ENCODE measurements around the gene STRIP1. TPM values are rescaled to one million over a fixed set of nuclear protein-coding genes. Genes with fewer than 3 reads are reported as not detected.
"Not testable (repeated sequence)": the region's sequence is repeated elsewhere in the genome, so short reads cannot be mapped to it uniquely, and the experiment has no call there.

The STRIP1 gene
- total RNA-seq, 4 donors from 2014 or later, result 17.1 to 102 (median 42.0) TPM

DNA sequence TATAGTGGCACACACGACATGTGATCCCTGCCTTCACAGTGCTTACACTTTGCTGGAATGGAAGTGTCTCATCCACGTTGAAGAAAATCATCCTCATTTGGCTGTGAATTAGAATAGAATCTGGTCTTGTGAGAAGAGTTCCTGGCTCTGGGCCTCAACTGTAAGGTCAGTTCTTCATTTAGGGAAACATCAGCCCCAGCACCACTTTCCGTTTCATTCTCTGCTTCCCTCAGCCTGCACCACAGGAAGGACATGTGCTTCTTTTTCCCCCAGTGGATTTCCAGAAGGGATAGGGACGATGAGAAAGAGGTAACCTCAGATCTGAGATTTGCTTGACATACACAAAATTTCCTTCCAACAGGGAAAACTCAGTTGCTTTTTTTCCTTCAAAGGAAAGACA lies 39.7 kb downstream of the STRIP1 start:
- DNase-seq, result no peak
- Histone ChIP-seq H3K36me3 (no peaks in the 10 kb centered on the region), H3K27ac (no peak overlapping the region), H3K4me3 (no peak overlapping the region), H3K4me1 (peaks cover 0 to 9% of the 10 kb centered on the region in 2 donors), H3K9me3 (no peaks in the 10 kb centered on the region), H3K27me3 (peaks cover 12 to 31% of the 10 kb centered on the region in 2 donors)
- no peak for TF ChIP-seq POLR2A (IDR thresholded peaks at IDR 0.05)
- no peak for TF ChIP-seq CTCF (IDR thresholded peaks at IDR 0.05)
- intact Hi-C loops (cut with DNase I; ENCODE audit: low total_unique reads), result no loop called here

GRCh38 chr1:110076789-110077500 lies 42.5 kb downstream of the STRIP1 start:
- peaks cover 0 to 8% of the 10 kb centered on the region in 2 donors for H3K27me3 ChIP-seq
- H3K9me3 ChIP-seq, result no peaks in the 10 kb centered on the region
- no peaks in the 10 kb centered on the region for H3K36me3 ChIP-seq
- H3K27ac ChIP-seq, result no peak overlapping the region
- DNase-seq, result no peak
- TF ChIP-seq POLR2A (IDR thresholded peaks at IDR 0.05), result no peak
- no peak for TF ChIP-seq CTCF (IDR thresholded peaks at IDR 0.05)
- no peaks in the 10 kb centered on the region for H3K4me1 ChIP-seq
- intact Hi-C loops (cut with DNase I; ENCODE audit: low total_unique reads), result no loop called here
- no peak overlapping the region for H3K4me3 ChIP-seq

GRCh38 chr1:110079995-110080394 lies 45.6 kb downstream of the STRIP1 start:
- H3K4me1 ChIP-seq; intact Hi-C loops (cut with DNase I; ENCODE audit: low total_unique reads); H3K36me3 ChIP-seq; H3K27ac ChIP-seq; H3K27me3 ChIP-seq; H3K9me3 ChIP-seq; H3K4me3 ChIP-seq; DNase-seq: not testable (repeated sequence)

GRCh38 chr1:110081061-110081460 lies 46.6 kb downstream of the STRIP1 start:
- intact Hi-C loops (cut with DNase I; ENCODE audit: low total_unique reads), result no loop called here
- no peak for TF ChIP-seq POLR2A (IDR thresholded peaks at IDR 0.05)
- TF ChIP-seq CTCF (IDR thresholded peaks at IDR 0.05), result no peak
- no peaks in the 10 kb centered on the region for H3K36me3 ChIP-seq
- no peak overlapping the region for H3K4me3 ChIP-seq
- no peaks in the 10 kb centered on the region for H3K9me3 ChIP-seq
- no peaks in the 10 kb centered on the region for H3K27me3 ChIP-seq
- H3K4me1 ChIP-seq, result no peaks in the 10 kb centered on the region
- H3K27ac ChIP-seq, result no peak overlapping the region
- DNase-seq, result no peak

DNA sequence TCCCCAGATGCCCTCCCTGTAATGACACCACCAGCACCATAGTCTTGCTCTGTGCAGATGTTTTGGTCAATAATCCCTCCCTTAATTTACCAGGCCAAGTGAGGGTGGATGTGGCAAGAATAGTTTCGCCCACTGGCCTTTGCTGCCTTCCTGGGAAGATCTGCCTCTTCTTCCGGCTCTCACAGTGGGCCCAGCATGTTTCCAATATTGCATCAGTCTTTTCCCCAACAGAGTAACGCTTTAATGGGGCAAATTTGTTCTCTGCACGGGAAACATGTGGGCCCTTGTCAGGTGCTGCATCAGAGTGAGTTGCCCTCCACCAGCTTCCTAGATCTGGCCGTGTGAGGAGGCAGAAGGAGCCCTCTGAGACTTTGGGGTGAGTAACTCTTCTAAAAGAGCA lies 48.1 kb downstream of the STRIP1 start:
- intact Hi-C loops (cut with DNase I; ENCODE audit: low total_unique reads), result no loop called here
- Histone ChIP-seq H3K4me3 (no peak overlapping the region), H3K36me3 (no peaks in the 10 kb centered on the region), H3K27me3 (no peaks in the 10 kb centered on the region), H3K4me1 (no peaks in the 10 kb centered on the region), H3K9me3 (no peaks in the 10 kb centered on the region), H3K27ac (peak overlapping the region in 1 of 2 donors; percentile 90)
- no peak for DNase-seq
- TF ChIP-seq POLR2A (IDR thresholded peaks at IDR 0.05) (no peak), CTCF (IDR thresholded peaks at IDR 0.05) (no peak)

Data from uterus (tissue), 4 donors.